Uterus (tissue), 4 donors: Measurements from ENCODE around the gene DAO. TPM values are rescaled to one million over a fixed set of nuclear protein-coding genes. Genes with fewer than 3 reads are reported as not detected.

Experiments used
- DNase-seq, 2 donors: peaks; one replicate each; pipeline ENCODE4 v3.0.0-alpha.2; 2019 to 2020
- H3K27ac ChIP-seq, 2 donors: fragments of 200-600 bp; sonication (generic); 1 replicate in 1 of 2; 2 replicates in 1 of 2; pipeline ENCODE4 v1.5.1; 2016 to 2018
- H3K27me3 ChIP-seq, 2 donors: fragments of 200-600 bp; sonication (generic); one replicate each; pipeline ENCODE4 v1.5.1; 2018 to 2019; ENCODE audit warnings: control low read depth in 1 of 2
- H3K36me3 ChIP-seq, 2 donors: fragments of 200-600 bp; sonication (generic); one replicate each; pipeline ENCODE4 v1.5.1; 2019; ENCODE audit warnings: control low read depth in 1 of 2
- H3K4me1 ChIP-seq, 2 donors: fragments of 200-600 bp; sonication (generic); one replicate each; pipeline ENCODE4 v1.5.1; 2018 to 2019; ENCODE audit warnings: control low read depth in 1 of 2
- H3K4me3 ChIP-seq, 2 donors: fragments of 200-600 bp; sonication (generic); 1 replicate in 1 of 2; 2 replicates in 1 of 2; pipeline ENCODE4 v1.5.1; 2018 to 2019; ENCODE audit warnings: mild to moderate bottlenecking in 1 of 2
- H3K9me3 ChIP-seq, 2 donors: fragments of 200-600 bp; sonication (generic); one replicate each; pipeline ENCODE4 v1.5.1; 2019; ENCODE audit warnings: control low read depth in 1 of 2
- CTCF ChIP-seq, 4 experiments: fragments of 200-600 bp in 2 of 4; fragments of 450-650 bp in 2 of 4; sonication (generic) in 2 of 4; IDR thresholded peaks; one replicate each; pipeline ENCODE4 v1.5.1; 2016 to 2019; ENCODE audit warnings: antibody characterized with exemption in 4 of 4, mild to moderate bottlenecking in 2 of 4, moderate library complexity in 1 of 4
- POLR2A ChIP-seq, 2 donors: fragments of 450-650 bp; IDR thresholded peaks; one replicate each; pipeline ENCODE4 v1.6.1; 2016; ENCODE audit warnings: antibody characterized with exemption in 2 of 2, mild to moderate bottlenecking in 1 of 2, moderate library complexity in 1 of 2
- intact Hi-C: fragments of 100-400 bp; cut with DNase I; formaldehyde crosslinking; loops from one replicate; pipeline ENCODE4 v1.15.1; 2023; ENCODE audit warnings: low total_unique reads
- total RNA-seq, 4 donors: library from RNA; depleted of rRNA in 3 of 4; stranded (reverse); fragments of >200 nt in 3 of 4; gene quantifications; one replicate each; pipeline versions ENCODE4 v1.1.0 to v1.2.4, GENCODE V29; 2014 to 2023
- donor health status: DM: yes; HTN: yes; CAD: no.

Gene DAO
- total RNA-seq, 4 donors from 2014 or later, result not detected

GRCh38 chr12:108896817-108897216, 16.9 kb downstream of the DAO start:
- DNase-seq, result no peak
- H3K36me3 ChIP-seq, result no peaks in the 10 kb centered on the region
- no peaks in the 10 kb centered on the region for H3K9me3 ChIP-seq
- no peak for TF ChIP-seq POLR2A (IDR thresholded peaks at IDR 0.05)
- no peak for TF ChIP-seq CTCF (IDR thresholded peaks at IDR 0.05)
- H3K27ac ChIP-seq, result no peak overlapping the region
- H3K4me1 ChIP-seq, result no peaks in the 10 kb centered on the region
- intact Hi-C loops, result no loop called here
- no peak overlapping the region for H3K4me3 ChIP-seq
- no peaks in the 10 kb centered on the region for H3K27me3 ChIP-seq

DNA sequence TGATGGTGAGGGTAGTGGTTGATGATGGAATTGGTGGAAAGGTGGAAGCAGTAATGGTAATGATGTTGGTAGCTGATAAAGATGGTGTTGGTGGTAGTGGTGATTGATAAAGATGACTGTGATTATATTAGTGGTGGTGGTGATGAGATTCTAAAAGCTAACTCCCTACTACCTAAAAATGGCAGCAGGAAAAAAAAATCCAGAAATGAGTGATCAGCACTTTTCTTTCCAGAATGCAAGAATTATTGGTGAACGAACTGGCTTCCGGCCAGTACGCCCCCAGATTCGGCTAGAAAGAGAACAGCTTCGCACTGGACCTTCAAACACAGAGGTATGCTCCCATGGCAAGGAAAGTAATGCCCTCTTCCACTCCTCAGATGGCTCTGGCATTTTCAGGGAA, 19.3 kb downstream of the DAO start:
- H3K36me3 ChIP-seq, result no peaks in the 10 kb centered on the region
- no peak for TF ChIP-seq CTCF (IDR thresholded peaks at IDR 0.05)
- no peak for DNase-seq
- no peaks in the 10 kb centered on the region for H3K9me3 ChIP-seq
- intact Hi-C loops, result no loop called here
- H3K4me3 ChIP-seq, result no peak overlapping the region
- H3K27me3 ChIP-seq, result no peaks in the 10 kb centered on the region
- H3K4me1 ChIP-seq, result no peaks in the 10 kb centered on the region
- H3K27ac ChIP-seq, result no peak overlapping the region

- Histone ChIP-seq H3K9me3 (no peaks in the 10 kb centered on the region), H3K27me3 (no peaks in the 10 kb centered on the region), H3K36me3 (no peaks in the 10 kb centered on the region), H3K27ac (no peak overlapping the region), H3K4me3 (no peak overlapping the region), H3K4me1 (no peaks in the 10 kb centered on the region)
- no peak for TF ChIP-seq CTCF (IDR thresholded peaks at IDR 0.05)
- DNase-seq, result no peak
- intact Hi-C loops, result no loop called here
Measured at GRCh38 chr12:108905725-108906124, 25.8 kb downstream of the DAO start.

- Histone ChIP-seq H3K27ac (no peak overlapping the region), H3K4me1 (no peaks in the 10 kb centered on the region), H3K4me3 (no peak overlapping the region), H3K27me3 (no peaks in the 10 kb centered on the region), H3K36me3 (no peaks in the 10 kb centered on the region), H3K9me3 (no peaks in the 10 kb centered on the region)
- TF ChIP-seq CTCF (IDR thresholded peaks at IDR 0.05), result no peak
- no peak for TF ChIP-seq POLR2A (IDR thresholded peaks at IDR 0.05)
- no peak for DNase-seq
- intact Hi-C loops, result no loop called here
Measured at GRCh38 chr12:108906971-108907370, 27.1 kb downstream of the DAO start.

DNA sequence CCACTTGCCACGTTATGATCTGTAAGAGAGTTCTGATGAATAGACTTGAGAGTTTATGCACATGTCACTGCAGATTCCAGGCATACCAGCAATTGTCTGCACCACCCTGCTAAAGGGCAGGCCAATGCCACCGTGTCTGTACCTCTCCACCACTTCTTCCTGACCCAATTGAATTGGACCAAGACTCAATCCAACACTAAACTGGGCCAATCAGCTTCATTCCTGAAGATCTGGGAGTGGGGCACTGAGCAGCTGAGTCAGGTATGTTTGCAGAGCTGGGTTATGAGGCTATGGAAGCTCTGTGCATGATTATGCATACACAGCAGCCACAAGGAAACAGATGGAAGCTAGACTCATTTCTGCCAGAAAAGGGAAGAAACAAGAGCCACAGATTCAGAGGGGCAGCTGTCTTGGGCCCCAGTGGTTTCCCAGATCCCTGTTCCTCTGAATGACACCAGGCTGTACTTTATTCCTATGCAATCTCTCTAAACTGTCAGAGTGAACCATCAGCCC, 28.0 kb downstream of the DAO start:
- no peak for DNase-seq
- H3K9me3 ChIP-seq, result no peaks in the 10 kb centered on the region
- no peak for TF ChIP-seq POLR2A (IDR thresholded peaks at IDR 0.05)
- no peak for TF ChIP-seq CTCF (IDR thresholded peaks at IDR 0.05)
- no peaks in the 10 kb centered on the region for H3K4me1 ChIP-seq
- no peak overlapping the region for H3K4me3 ChIP-seq
- no peaks in the 10 kb centered on the region for H3K27me3 ChIP-seq
- no peaks in the 10 kb centered on the region for H3K36me3 ChIP-seq
- intact Hi-C loops, result no loop called here
- no peak overlapping the region for H3K27ac ChIP-seq
